ENCODE results near the gene RAB20. TPM values are rescaled to one million over a fixed set of nuclear protein-coding genes. Genes with fewer than 3 reads are reported as not detected.

RAB20 gene
- total RNA-seq, 1 donor from 2014 or later, result 51.3 TPM

DNA sequence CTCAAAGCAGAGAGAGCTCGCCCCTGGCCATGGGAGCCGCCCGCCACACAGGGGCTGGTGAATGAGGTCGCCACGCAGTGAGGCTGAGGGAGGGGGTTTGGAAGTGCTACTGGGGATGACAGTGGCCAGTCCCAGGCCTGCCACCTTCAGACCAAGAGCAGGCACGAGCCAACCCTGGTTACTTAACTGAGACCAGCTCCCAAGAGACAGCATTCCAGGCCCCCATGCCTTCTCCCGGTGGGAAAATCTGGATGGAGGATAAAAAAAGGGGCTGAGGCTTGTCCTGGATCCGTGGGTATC lies 43.3 kb downstream of the RAB20 start:
- intact Hi-C loops (cut with DNase I), result no loop called here
- H3K4me1 ChIP-seq, result peaks cover 49% of the 10 kb centered on the region
- no peak for DNase-seq
- peaks cover 18% of the 10 kb centered on the region for H3K36me3 ChIP-seq
- TF ChIP-seq, protein P1, sequence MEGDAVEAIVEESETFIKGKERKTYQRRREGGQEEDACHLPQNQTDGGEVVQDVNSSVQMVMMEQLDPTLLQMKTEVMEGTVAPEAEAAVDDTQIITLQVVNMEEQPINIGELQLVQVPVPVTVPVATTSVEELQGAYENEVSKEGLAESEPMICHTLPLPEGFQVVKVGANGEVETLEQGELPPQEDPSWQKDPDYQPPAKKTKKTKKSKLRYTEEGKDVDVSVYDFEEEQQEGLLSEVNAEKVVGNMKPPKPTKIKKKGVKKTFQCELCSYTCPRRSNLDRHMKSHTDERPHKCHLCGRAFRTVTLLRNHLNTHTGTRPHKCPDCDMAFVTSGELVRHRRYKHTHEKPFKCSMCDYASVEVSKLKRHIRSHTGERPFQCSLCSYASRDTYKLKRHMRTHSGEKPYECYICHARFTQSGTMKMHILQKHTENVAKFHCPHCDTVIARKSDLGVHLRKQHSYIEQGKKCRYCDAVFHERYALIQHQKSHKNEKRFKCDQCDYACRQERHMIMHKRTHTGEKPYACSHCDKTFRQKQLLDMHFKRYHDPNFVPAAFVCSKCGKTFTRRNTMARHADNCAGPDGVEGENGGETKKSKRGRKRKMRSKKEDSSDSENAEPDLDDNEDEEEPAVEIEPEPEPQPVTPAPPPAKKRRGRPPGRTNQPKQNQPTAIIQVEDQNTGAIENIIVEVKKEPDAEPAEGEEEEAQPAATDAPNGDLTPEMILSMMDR (IDR thresholded peaks at IDR 0.05), result no peak
- no peaks in the 10 kb centered on the region for H3K27me3 ChIP-seq (ENCODE audit: low read depth)
- no peaks in the 10 kb centered on the region for H3K9me3 ChIP-seq
- no peak overlapping the region for H3K27ac ChIP-seq
- no peak overlapping the region for H3K4me3 ChIP-seq
- ATAC-seq, result no peak

GRCh38 chr13:110517505-110518225 lies 43.9 kb downstream of the RAB20 start:
- H3K36me3 ChIP-seq, result peaks cover 19% of the 10 kb centered on the region
- intact Hi-C loops (cut with DNase I), result no loop called here
- DNase-seq (no peak), ATAC-seq (peak; percentile 6 to 20)
- no peak overlapping the region for H3K4me3 ChIP-seq
- no peak overlapping the region for H3K27ac ChIP-seq
- H3K4me1 ChIP-seq, result peaks cover 43% of the 10 kb centered on the region
- no peaks in the 10 kb centered on the region for H3K9me3 ChIP-seq
- TF ChIP-seq, protein P1 (IDR thresholded peaks at IDR 0.05), result no peak
- no peaks in the 10 kb centered on the region for H3K27me3 ChIP-seq (ENCODE audit: low read depth)

DNA sequence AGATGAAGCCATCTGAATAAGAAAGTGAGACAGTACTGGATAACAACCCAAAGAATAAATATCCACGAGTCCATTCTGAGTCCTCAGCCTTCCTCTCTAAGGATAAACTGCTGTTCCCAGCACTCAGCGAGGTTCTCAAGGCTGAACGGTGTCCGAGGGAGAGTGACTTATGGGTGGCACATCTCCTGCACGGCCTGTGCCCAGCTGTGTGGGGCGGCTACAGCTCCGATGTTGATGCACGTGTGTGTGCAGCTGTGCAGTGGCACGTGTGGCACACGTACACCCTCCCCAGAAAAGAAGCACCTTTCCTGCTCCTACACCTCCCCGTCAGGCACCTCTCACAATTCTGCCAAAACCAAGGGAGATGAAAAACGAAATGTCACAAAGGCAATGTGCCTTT lies 45.0 kb downstream of the RAB20 start:
- peaks cover 33% of the 10 kb centered on the region for H3K4me1 ChIP-seq
- TF ChIP-seq, protein P1 (IDR thresholded peaks at IDR 0.05), result no peak
- H3K27ac ChIP-seq, result no peak overlapping the region
- intact Hi-C loops (cut with DNase I), result no loop called here
- DNase-seq (no peak), ATAC-seq (no peak)
- peaks cover 31% of the 10 kb centered on the region for H3K36me3 ChIP-seq
- no peaks in the 10 kb centered on the region for H3K9me3 ChIP-seq
- no peak overlapping the region for H3K4me3 ChIP-seq
- no peaks in the 10 kb centered on the region for H3K27me3 ChIP-seq (ENCODE audit: low read depth)

DNA sequence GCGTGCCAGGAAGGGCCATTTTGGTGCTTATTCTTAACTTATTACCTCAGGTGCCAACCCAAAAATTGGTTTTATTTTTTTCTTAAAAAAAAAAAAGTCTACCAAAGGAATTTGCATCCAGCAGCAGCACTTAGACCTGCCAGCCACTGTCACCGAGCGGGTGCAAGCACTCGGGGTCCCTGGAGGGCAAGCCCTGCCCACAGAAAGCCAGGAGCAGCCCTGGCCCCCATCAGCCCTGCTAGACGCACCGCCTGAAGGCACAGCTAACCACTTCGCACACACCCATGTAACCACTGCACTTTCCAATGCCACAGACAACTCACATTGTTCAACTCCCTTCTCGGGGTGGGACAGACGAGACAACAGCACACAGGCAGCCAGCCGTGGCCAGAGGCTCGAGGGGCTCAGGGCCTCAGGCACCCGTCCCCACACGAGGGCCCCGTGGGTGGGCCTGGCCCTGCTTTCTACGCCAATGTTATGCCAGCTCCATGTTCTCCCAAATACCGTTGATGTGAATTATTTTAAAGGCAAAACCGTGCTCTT lies 49.3 kb downstream of the RAB20 start:
- DNase-seq (no peak), ATAC-seq (no peak)
- intact Hi-C loops (cut with DNase I), result no loop called here
- Histone ChIP-seq H3K9me3 (no peaks in the 10 kb centered on the region), H3K4me1 (peaks cover 26% of the 10 kb centered on the region), H3K27me3 (ENCODE audit: low read depth) (no peaks in the 10 kb centered on the region), H3K4me3 (no peak overlapping the region), H3K27ac (no peak overlapping the region), H3K36me3 (peaks cover 61% of the 10 kb centered on the region)
- TF ChIP-seq, protein P1 (IDR thresholded peaks at IDR 0.05), result no peak

DNA sequence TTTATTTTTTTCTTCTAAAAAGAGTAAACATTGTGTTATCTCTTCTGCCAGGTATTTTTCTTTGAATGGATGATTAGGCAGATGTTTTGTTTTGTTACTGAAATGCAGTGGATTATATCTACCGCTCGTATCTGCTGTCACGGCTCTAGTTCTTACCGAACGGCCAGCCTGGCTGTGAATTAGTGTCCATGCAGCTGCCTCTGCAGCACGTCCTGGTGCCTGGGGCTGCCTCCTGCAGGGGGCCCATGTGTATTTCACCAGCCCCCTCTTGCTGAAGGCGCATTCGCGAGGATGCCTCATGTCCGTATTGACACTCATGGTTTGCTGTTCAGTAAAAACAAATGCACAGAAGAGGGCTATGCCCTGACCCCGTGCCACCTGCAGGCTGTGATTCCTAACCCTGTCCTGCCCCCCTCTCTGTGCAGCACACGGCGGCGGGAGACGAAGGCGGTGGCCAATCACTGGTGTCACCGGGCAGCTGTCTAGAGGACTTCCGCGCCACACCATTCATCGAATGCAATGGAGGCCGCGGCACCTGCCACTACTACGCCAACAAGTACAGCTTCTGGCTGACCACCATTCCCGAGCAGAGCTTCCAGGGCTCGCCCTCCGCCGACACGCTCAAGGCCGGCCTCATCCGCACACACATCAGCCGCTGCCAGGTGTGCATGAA lies 49.9 kb downstream of the RAB20 start:
- no peak for DNase-seq
- no peak overlapping the region for H3K27ac ChIP-seq
- peaks cover 63% of the 10 kb centered on the region for H3K36me3 ChIP-seq
- TF ChIP-seq, protein P1 (IDR thresholded peaks at IDR 0.05), result no peak
- no peaks in the 10 kb centered on the region for H3K27me3 ChIP-seq (ENCODE audit: low read depth)
- peaks cover 27% of the 10 kb centered on the region for H3K4me1 ChIP-seq
- H3K9me3 ChIP-seq, result no peaks in the 10 kb centered on the region
- no peak for ATAC-seq
- H3K4me3 ChIP-seq, result no peak overlapping the region
- intact Hi-C loops (cut with DNase I), result no loop called here
